PC-9 (cell line): ENCODE data around the gene CYS1.

ENCODE experiments used
- CTCF ChIP-seq: fragments of 200-600 bp; sonication (generic); conservative IDR thresholded peaks from 2 replicates; pipeline ENCODE4 v1.6.1; 2017; ENCODE audit warnings: mixed run types, antibody characterized with exemption, mild to moderate bottlenecking, moderate library complexity
- EZH2 ChIP-seq: fragments of 200-600 bp; sonication (generic); IDR thresholded peaks from 2 replicates; pipeline ENCODE4 v1.8.0; 2017; ENCODE audit warnings: antibody characterized with exemption, low read depth

- TF ChIP-seq CTCF (no peak), EZH2 (no peak)
Observed at GRCh38 chr2:10083046-10083445, 2.8 kb upstream of the CYS1 start.
